MG63 (cell line): ENCODE measurements around the gene PTH1R. TPM values are rescaled to one million over a fixed set of nuclear protein-coding genes. Genes with fewer than 3 reads are reported as not detected.

Experiments
- DNase-seq: peaks from one replicate; pipeline ENCODE4 v3.0.0-alpha.2; 2020
- H3K27me3 ChIP-seq: fragments of 250-450 bp; sonication (Bioruptor Pico); 2 replicates; pipeline ENCODE4 v1.5.1; 2020; ENCODE audit warnings: mild to moderate bottlenecking, moderate library complexity
- H3K36me3 ChIP-seq: fragments of 250-450 bp; sonication (Bioruptor Pico); 2 replicates; pipeline ENCODE4 v1.5.1; 2020; ENCODE audit warnings: mild to moderate bottlenecking, moderate library complexity
- H3K4me3 ChIP-seq: fragments of 250-450 bp; sonication (Bioruptor Pico); 2 replicates; pipeline ENCODE4 v1.5.1; 2020; ENCODE audit warnings: mild to moderate bottlenecking, moderate library complexity
- H3K9me3 ChIP-seq: fragments of 250-450 bp; sonication (Bioruptor Pico); 2 replicates; pipeline ENCODE4 v1.5.1; 2020; ENCODE audit warnings: mild to moderate bottlenecking, moderate library complexity
- total RNA-seq: library from RNA; depleted of rRNA; stranded (reverse); fragments of >200 nt; shearing (Covaris generic); gene quantifications from 2 replicates; pipeline ENCODE4 v1.2.3, GENCODE V29; 2014; ENCODE audit warnings: low replicate concordance

The PTH1R gene
- total RNA-seq, 1 experiment from 2014 or later: not detected

- no peaks in the 10 kb centered on the region for H3K9me3 ChIP-seq
- peaks cover 10% of the 10 kb centered on the region for H3K27me3 ChIP-seq
- DNase-seq: no peak
- H3K4me3 ChIP-seq: no peak overlapping the region
- H3K36me3 ChIP-seq: no peaks in the 10 kb centered on the region
Measured at GRCh38 chr3:46885612-46886011, 8.1 kb downstream of the PTH1R start.

GRCh38 chr3:46887980-46888494 lies 10.5 kb downstream of the PTH1R start:
- no peaks in the 10 kb centered on the region for H3K36me3 ChIP-seq
- no peaks in the 10 kb centered on the region for H3K9me3 ChIP-seq
- no peak overlapping the region for H3K4me3 ChIP-seq
- H3K27me3 ChIP-seq: peaks cover 5% of the 10 kb centered on the region; the same call in 1 of the 2 replicates
- no peak for DNase-seq

- Histone ChIP-seq H3K36me3 (no peaks in the 10 kb centered on the region), H3K27me3 (peaks cover 2% of the 10 kb centered on the region; the same call in 1 of the 2 replicates), H3K9me3 (no peaks in the 10 kb centered on the region), H3K4me3 (no peak overlapping the region)
- no peak for DNase-seq
Measured at GRCh38 chr3:46888705-46889104, 11.2 kb downstream of the PTH1R start.

GRCh38 chr3:46889381-46890110 lies 12.0 kb downstream of the PTH1R start:
- no peak for DNase-seq
- no peaks in the 10 kb centered on the region for H3K9me3 ChIP-seq
- H3K36me3 ChIP-seq: no peaks in the 10 kb centered on the region
- no peaks in the 10 kb centered on the region for H3K27me3 ChIP-seq
- H3K4me3 ChIP-seq: no peak overlapping the region

DNA sequence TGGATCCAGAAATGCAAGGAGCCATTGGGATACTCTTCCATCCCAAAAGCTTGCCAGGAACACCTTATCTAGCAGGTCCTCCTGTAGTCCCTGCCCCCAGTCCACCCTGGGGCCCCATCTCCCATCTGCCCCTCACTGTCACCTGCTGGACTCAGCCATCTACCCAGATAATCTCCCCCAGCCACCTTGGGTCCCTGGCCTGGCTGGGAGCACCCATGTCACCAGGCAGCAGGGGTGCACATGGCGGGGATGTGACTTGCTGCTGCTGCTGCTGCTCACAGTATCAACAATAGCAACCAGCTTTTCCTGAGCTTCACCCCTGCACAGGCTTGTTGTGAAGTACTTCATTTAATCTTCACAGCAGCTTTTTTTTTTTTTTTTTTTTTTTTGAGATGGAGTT lies 12.6 kb downstream of the PTH1R start:
- Histone ChIP-seq H3K27me3 (no peaks in the 10 kb centered on the region), H3K36me3 (no peaks in the 10 kb centered on the region), H3K9me3 (no peaks in the 10 kb centered on the region), H3K4me3 (no peak overlapping the region)
- DNase-seq: no peak

- no peaks in the 10 kb centered on the region for H3K27me3 ChIP-seq
Measured at GRCh38 chr3:46891132-46891531, 13.6 kb downstream of the PTH1R start.

GRCh38 chr3:46892285-46893145 lies 15.0 kb downstream of the PTH1R start:
- H3K27me3 ChIP-seq: no peaks in the 10 kb centered on the region
- no peaks in the 10 kb centered on the region for H3K9me3 ChIP-seq
- DNase-seq: peak; percentile 86
- H3K36me3 ChIP-seq: no peaks in the 10 kb centered on the region
- H3K4me3 ChIP-seq: peak overlapping the region; percentile 41

More at GRCh38 chr3:46891132-46891531, 13.6 kb downstream of the PTH1R start:
- H3K36me3 ChIP-seq: no peaks in the 10 kb centered on the region
- no peak for DNase-seq
- H3K9me3 ChIP-seq: no peaks in the 10 kb centered on the region
- no peak overlapping the region for H3K4me3 ChIP-seq

DNA sequence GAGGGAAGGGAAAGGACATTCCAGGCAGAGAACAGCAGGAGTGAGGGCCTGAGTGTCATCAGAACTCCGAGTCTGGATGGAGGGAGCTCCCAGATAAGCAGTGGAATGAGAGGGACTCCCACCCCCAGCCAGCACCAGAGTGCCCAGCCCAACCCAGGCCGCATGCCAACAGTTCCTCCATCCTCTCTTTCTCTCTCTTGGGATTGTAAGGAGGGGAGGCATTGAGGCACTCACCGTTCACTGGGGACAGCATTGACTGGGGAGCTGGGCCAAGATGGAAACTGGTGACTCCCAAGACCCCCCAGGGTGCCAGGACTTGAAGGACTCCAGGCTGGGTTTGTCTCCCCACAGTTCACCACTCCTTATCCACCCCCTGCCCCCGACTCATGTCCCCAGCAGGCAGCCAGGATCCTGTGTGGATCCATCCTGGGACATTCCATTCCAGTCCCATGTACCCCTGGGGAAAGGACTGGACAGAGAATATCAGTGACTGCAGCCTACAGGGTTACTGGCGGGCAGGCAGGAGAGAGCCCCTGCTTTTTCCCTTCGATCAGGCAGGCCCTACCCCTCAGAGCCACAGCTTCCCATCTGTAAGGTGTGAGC lies 15.7 kb downstream of the PTH1R start:
- no peak for DNase-seq
- H3K9me3 ChIP-seq: no peaks in the 10 kb centered on the region
- no peak overlapping the region; the same call in 1 of the 2 replicates for H3K4me3 ChIP-seq

DNA sequence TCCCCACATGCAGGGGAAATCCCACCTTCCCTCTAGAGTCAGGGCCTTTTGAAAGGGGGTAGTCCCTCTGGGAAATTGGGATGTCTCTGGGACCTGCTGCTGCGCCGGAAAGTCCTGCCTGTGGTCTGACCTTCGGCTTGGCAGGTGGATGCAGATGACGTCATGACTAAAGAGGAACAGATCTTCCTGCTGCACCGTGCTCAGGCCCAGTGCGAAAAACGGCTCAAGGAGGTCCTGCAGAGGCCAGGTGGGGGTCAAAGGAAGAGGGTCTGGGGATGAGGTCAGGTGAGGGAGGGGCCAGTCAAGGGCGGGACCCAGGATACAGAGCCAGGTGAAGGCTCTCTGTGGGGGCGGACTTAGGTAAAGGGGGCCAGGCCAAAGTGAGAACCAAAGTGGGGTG lies 16.2 kb downstream of the PTH1R start:
- Histone ChIP-seq H3K4me3 (no peak overlapping the region), H3K9me3 (no peaks in the 10 kb centered on the region), H3K36me3 (no peaks in the 10 kb centered on the region), H3K27me3 (no peaks in the 10 kb centered on the region)
- DNase-seq: no peak

More for the DNA sequence above, 15.7 kb downstream of the PTH1R start:
- Histone ChIP-seq H3K36me3 (no peaks in the 10 kb centered on the region), H3K27me3 (no peaks in the 10 kb centered on the region)

GRCh38 chr3:46894256-46894655 lies 16.7 kb downstream of the PTH1R start:
- Histone ChIP-seq H3K9me3 (no peaks in the 10 kb centered on the region), H3K36me3 (no peaks in the 10 kb centered on the region), H3K4me3 (no peak overlapping the region), H3K27me3 (no peaks in the 10 kb centered on the region)
- DNase-seq: no peak

GRCh38 chr3:46895204-46895660 lies 17.7 kb downstream of the PTH1R start:
- peak; percentile 29 for DNase-seq
- Histone ChIP-seq H3K4me3 (no peak overlapping the region), H3K36me3 (no peaks in the 10 kb centered on the region), H3K9me3 (no peaks in the 10 kb centered on the region), H3K27me3 (no peaks in the 10 kb centered on the region)

GRCh38 chr3:46895761-46896160 lies 18.2 kb downstream of the PTH1R start:
- Histone ChIP-seq H3K27me3 (no peaks in the 10 kb centered on the region), H3K4me3 (no peak overlapping the region), H3K36me3 (no peaks in the 10 kb centered on the region), H3K9me3 (no peaks in the 10 kb centered on the region)
- no peak for DNase-seq

GRCh38 chr3:46896386-46896785 lies 18.9 kb downstream of the PTH1R start:
- no peak for DNase-seq
- H3K27me3 ChIP-seq: no peaks in the 10 kb centered on the region
- H3K36me3 ChIP-seq: no peaks in the 10 kb centered on the region
- no peaks in the 10 kb centered on the region for H3K9me3 ChIP-seq
- no peak overlapping the region for H3K4me3 ChIP-seq

DNA sequence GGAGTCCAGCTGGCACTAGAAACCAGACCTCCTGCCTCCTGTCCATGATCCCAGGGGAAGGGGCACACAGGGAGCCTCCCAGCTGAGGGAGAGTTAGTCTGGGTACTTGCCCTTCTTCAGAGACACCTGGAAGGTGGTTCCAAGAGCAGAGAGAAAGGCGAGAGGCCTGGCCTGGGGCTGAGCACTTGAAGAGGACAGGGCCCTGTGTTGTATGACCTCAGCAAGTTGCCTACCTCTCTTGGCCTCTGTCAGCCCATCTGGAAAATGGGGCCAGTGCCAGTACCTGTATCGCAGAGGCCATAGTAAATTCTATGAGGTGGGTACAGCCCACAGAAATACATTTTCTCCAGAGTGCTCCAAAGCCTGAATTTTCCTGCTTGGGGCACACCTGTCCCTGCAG lies 19.5 kb downstream of the PTH1R start:
- no peak for DNase-seq
- Histone ChIP-seq H3K27me3 (no peaks in the 10 kb centered on the region), H3K9me3 (no peaks in the 10 kb centered on the region), H3K36me3 (no peaks in the 10 kb centered on the region), H3K4me3 (no peak overlapping the region)

GRCh38 chr3:46897829-46898320 lies 20.4 kb downstream of the PTH1R start:
- no peaks in the 10 kb centered on the region for H3K9me3 ChIP-seq
- no peak overlapping the region for H3K4me3 ChIP-seq
- no peaks in the 10 kb centered on the region for H3K27me3 ChIP-seq
- DNase-seq: no peak
- no peaks in the 10 kb centered on the region for H3K36me3 ChIP-seq

GRCh38 chr3:46898321-46899150 lies 21.0 kb downstream of the PTH1R start:
- DNase-seq: no peak
- Histone ChIP-seq H3K27me3 (no peaks in the 10 kb centered on the region), H3K9me3 (no peaks in the 10 kb centered on the region), H3K4me3 (no peak overlapping the region), H3K36me3 (no peaks in the 10 kb centered on the region)
